K562 (cell line): ENCODE measurements around the gene MYH7. TPM values are rescaled to one million over a fixed set of nuclear protein-coding genes. Genes with fewer than 3 reads are reported as not detected.

Source experiments
- ATAC-seq: fragments of 200-7000 bp; cut with Tn5 transposase; 3 replicates; pipeline ENCODE4 v1.9.1; 2020; ENCODE audit warnings: moderate library complexity
- BruUV-seq: library from RNA; stranded (reverse); fragments of 400-500 nt; replicated peaks from 2 replicates; lab custom pipeline; 2021; lab: Mats Ljungman, UMichigan
- CTCF ChIA-PET: fragments of 300-600 bp; formaldehyde crosslinking; extraction: SDS; loops from one replicate; lab custom pipeline; 2021; ENCODE audit warnings: low intra/inter-chr PET ratio; lab: Yijun Ruan, JAX
- POLR2A ChIA-PET: fragments of 300-600, 350-650 bp; sonication (Branson Sonifier 250); formaldehyde crosslinking; extraction: SDS; loops from one replicate; lab custom pipeline; 2021; ENCODE audit warnings: antibody characterized with exemption, inconsistent platforms; lab: Yijun Ruan, JAX
- DNase-seq, 4 experiments: peaks; one replicate each; pipeline versions ENCODE4 v3.0.0 to v3.0.0-alpha.2; 2011 to 2018; ENCODE audit warnings: low spot score in 3 of 4, mixed read lengths in 3 of 4; ENCODE audit errors: extremely low read depth in 1 of 4
- FAIRE-seq: peaks from 2 replicates; lab custom pipeline; 2011; peaks lifted over from hg19 to GRCh38; lab: Jason Lieb, UNC
- H2AFZ ChIP-seq: 2 replicates; pipeline ENCODE4 v1.6.0; 2011; ENCODE audit warnings: low read depth, low read length, control low read depth, inconsistent platforms
- H3K27ac ChIP-seq: fragments of 200-600 bp; 3 replicates; pipeline ENCODE4 v1.8.0; 2011; ENCODE audit warnings: low read depth, mild to moderate bottlenecking, control low read depth, inconsistent platforms, low read length, moderate library complexity, mixed read lengths; ENCODE audit errors: extremely low read depth
- H3K27me3 ChIP-seq, 2 experiments: fragments of 300-600 bp in 1 of 2; 2 replicates in 1 of 2; 3 replicates in 1 of 2; pipeline versions ENCODE4 v1.6.0 to v1.8.0; 2011; ENCODE audit warnings: inconsistent platforms in 2 of 2, low read length in 2 of 2, mild to moderate bottlenecking in 1 of 2, mixed read lengths in 1 of 2, moderate library complexity in 1 of 2; ENCODE audit not compliant: control insufficient read depth in 2 of 2, insufficient read depth in 2 of 2
- H3K36me3 ChIP-seq: fragments of 300-600 bp; 3 replicates; pipeline ENCODE4 v1.8.0; 2011; ENCODE audit warnings: mild to moderate bottlenecking, low read length, inconsistent platforms; ENCODE audit not compliant: control insufficient read depth, insufficient read depth
- H3K4me1 ChIP-seq, 2 experiments: fragments of 200-600 bp in 1 of 2; replicated peaks in 1 of 2; 2 replicates in 1 of 2; 3 replicates in 1 of 2; pipeline versions ENCODE4 v1.5.1 to v1.8.0; 2011; ENCODE audit warnings: inconsistent platforms in 2 of 2, low read length in 2 of 2, mild to moderate bottlenecking in 1 of 2, mixed read lengths in 1 of 2, moderate library complexity in 1 of 2; ENCODE audit not compliant: control insufficient read depth in 2 of 2, insufficient read depth in 2 of 2
- H3K4me2 ChIP-seq: 2 replicates; pipeline ENCODE4 v1.6.1; 2011; ENCODE audit warnings: low read length, control low read depth, inconsistent platforms, mixed read lengths; ENCODE audit not compliant: insufficient read depth
- H3K4me3 ChIP-seq: fragments of 200-600 bp; sonication (generic), shearing (Covaris generic); 2 replicates; pipeline ENCODE4 v1.5.1; 2016; ENCODE audit warnings: control low read depth, inconsistent platforms
- H3K79me2 ChIP-seq: fragments of 200-600 bp; 3 replicates; pipeline ENCODE4 v1.8.0; 2011; ENCODE audit warnings: low read length, inconsistent platforms; ENCODE audit not compliant: control insufficient read depth, insufficient read depth
- H3K9ac ChIP-seq, 2 experiments: 2 replicates each; pipeline versions ENCODE4 v1.6.0 to v1.6.1; 2011; ENCODE audit warnings: low read depth in 2 of 2, low read length in 2 of 2, control low read depth in 1 of 2, inconsistent platforms in 1 of 2, mild to moderate bottlenecking in 1 of 2, mixed read lengths in 1 of 2; ENCODE audit not compliant: insufficient read depth in 1 of 2
- H3K9me1 ChIP-seq: one replicate; pipeline ENCODE4 v1.6.0; 2011; ENCODE audit warnings: inconsistent platforms, mild to moderate bottlenecking, low read length, moderate library complexity; ENCODE audit not compliant: control insufficient read depth, insufficient read depth
- H3K9me3 ChIP-seq: replicated peaks from 2 replicates; pipeline ENCODE4 v1.5.1; 2011; ENCODE audit warnings: low read depth, low read length, inconsistent platforms; ENCODE audit not compliant: control insufficient read depth, insufficient read depth
- H4K20me1 ChIP-seq: replicated peaks from 2 replicates; pipeline ENCODE4 v1.6.1; 2011; ENCODE audit warnings: low read length, inconsistent platforms, mixed read lengths; ENCODE audit not compliant: control insufficient read depth, insufficient read depth
- AFF1 ChIP-seq, 2 experiments: fragments of 450-650 bp; IDR thresholded peaks; 2 replicates each; pipeline ENCODE4 v1.6.1; 2018; ENCODE audit warnings: mild to moderate bottlenecking in 2 of 2, low read depth in 1 of 2; ENCODE audit not compliant: partially characterized antibody in 2 of 2
- CREB3L1 ChIP-seq: fragments of 450-650 bp; IDR thresholded peaks from 2 replicates; pipeline ENCODE4 v1.6.1; 2014; ENCODE audit warnings: low read depth, mild to moderate bottlenecking, moderate library complexity, borderline replicate concordance
- CREM ChIP-seq: IDR thresholded peaks from 2 replicates; pipeline ENCODE4 v1.6.1; 2014; ENCODE audit warnings: antibody characterized with exemption, low read depth
- DIDO1 ChIP-seq: fragments of 450-650 bp; IDR thresholded peaks from 2 replicates; pipeline ENCODE4 v1.6.1; 2016; ENCODE audit warnings: low read depth, missing biosample characterization, missing genetic modification characterization
- FOS ChIP-seq: IDR thresholded peaks from 3 replicates; pipeline ENCODE4 v1.6.1; 2011; ENCODE audit not compliant: insufficient read length; ENCODE audit errors: extremely low read depth
- SUPT5H ChIP-seq: fragments of 450-650 bp; IDR thresholded peaks from 2 replicates; pipeline ENCODE4 v1.6.1; 2016
- WGBS: fragments of 100-300 bp; shearing (Covaris generic); methylation state at CpG from one replicate; pipeline ENCODE4 v1.1.6; 2016; ENCODE audit warnings: low coverage, mixed read lengths; ENCODE audit not compliant: insufficient coverage; ENCODE audit errors: missing lambda C conversion rate; 5-methylcytosine and 5-hydroxymethylcytosine counted together
- in situ Hi-C: fragments of 300-500 bp; cut with MboI; formaldehyde crosslinking; loops from 4 replicates; pipeline ENCODE4 v1.15.0; 2018; ENCODE audit warnings: inconsistent platforms, mixed read lengths
- intact Hi-C: fragments of 100-400 bp; cut with micrococcal nuclease; formaldehyde crosslinking; loops from 2 replicates; pipeline ENCODE4 v1.14.2; 2022
- polyA plus RNA-seq, 8 experiments: library from polyadenylated mRNA; depleted of rRNA in 4 of 8; stranded (reverse) in 5 of 8; unstranded in 3 of 8; fragments of >200 nt; fragmentation: Nextera tagmentation in 2 of 8; fragmentation: Illumina TruSeq in 1 of 8; extraction: Ambion mirVana in 2 of 8; extraction: Trizol in 1 of 8; gene quantifications; 2 replicates each; pipeline versions ENCODE4 v1.2.1 to v1.2.3, GENCODE V29; 2011 to 2014; ENCODE audit warnings: inconsistent platforms in 1 of 8, missing spikeins in 1 of 8
- total RNA-seq, 7 experiments: library from RNA; depleted of rRNA in 6 of 7; stranded (reverse); fragments of >200 nt in 6 of 7; fragmentation: Illumina TruSeq in 2 of 7; extraction: Trizol in 2 of 7; gene quantifications; 2 replicates each; pipeline versions ENCODE4 v1.2.1 to v1.2.3, GENCODE V29; 2011 to 2021; ENCODE audit warnings: low replicate concordance in 1 of 7

Gene MYH7
- total and polyA plus RNA-seq, 9 of the 15 experiments (the other 6 are each of a cell fraction or from before 2014, with no cell fraction given), result not detected

- no peaks in the 10 kb centered on the region; the same call in 1 of the 2 replicates for H4K20me1 ChIP-seq
- no peak for FAIRE-seq
- H3K4me1 ChIP-seq, result no peaks in the 10 kb centered on the region
- H3K9ac ChIP-seq, result no peak overlapping the region
- no peaks in the 10 kb centered on the region for H3K9me1 ChIP-seq
- H3K27ac ChIP-seq, result no peak overlapping the region
- H2AFZ ChIP-seq, result no peak overlapping the region
- H3K36me3 ChIP-seq, result no peaks in the 10 kb centered on the region
- DNase-seq, result no peak
- ChIA-PET CTCF (no interaction called here), POLR2A (interaction anchor here (0.6 kb wide), 1 partner anchor 142 kb away, joined by 3 read pairs; no protein-coding TSS in a partner anchor)
- H3K9me3 ChIP-seq, result no peaks in the 10 kb centered on the region
- no peak for ATAC-seq
- no peak overlapping the region for H3K4me2 ChIP-seq
- no TSS peak for BruUV-seq
- in situ Hi-C loops (no loop called here), intact Hi-C loops (loop anchor here (5.0 kb wide), 1 partner anchor 52 kb away; no protein-coding TSS in a partner anchor)
- 0% methylated on average over 8 of the region's 10 CpGs for WGBS
- no peak overlapping the region for H3K4me3 ChIP-seq
- TF ChIP-seq CREM (no peak), SUPT5H (no peak), CREB3L1 (no peak), AFF1 (IDR thresholded peaks at IDR 0.05; ENCODE audit: low read depth in 1 of 2, partially characterized antibody in 2 of 2) (no peak), FOS (no peak), DIDO1 (tag) (no peak)
- no peaks in the 10 kb centered on the region for H3K79me2 ChIP-seq
- peaks cover 0 to 47% of the 10 kb centered on the region in 2 experiments; a peak in 3 of 5 replicates for H3K27me3 ChIP-seq
These were observed 5.3 kb downstream of the MYH7 start for GRCh38 chr14:23430016-23430722.
